ENCODE data around the gene RPL36.
"Not testable (repeated sequence)": the region's sequence is repeated elsewhere in the genome, so short reads cannot be mapped to it uniquely, and the experiment has no call there.

The RPL36 gene

GRCh38 chr19:5718037-5718578 lies 28.0 kb downstream of the RPL36 start:
- H3K4me3 ChIP-seq (ENCODE audit: low read length) = peak overlapping the region; percentile 96
- DNase-seq (ENCODE audit: low read depth) = peak; percentile 53
- TF ChIP-seq CTCF (IDR thresholded peaks at IDR 0.05; ENCODE audit: insufficient read depth, low read depth, low read length, missing control alignments) = no peak

- DNase-seq (ENCODE audit: low read depth) = peak; percentile 85
- no peak for TF ChIP-seq CTCF (IDR thresholded peaks at IDR 0.05; ENCODE audit: insufficient read depth, low read depth, low read length, missing control alignments)
- H3K4me3 ChIP-seq (ENCODE audit: low read length) = peak overlapping the region; percentile 96
These were observed 28.6 kb downstream of the RPL36 start for GRCh38 chr19:5718579-5719273.

- peak overlapping the region; percentile 96 for H3K4me3 ChIP-seq (ENCODE audit: low read length)
- DNase-seq (ENCODE audit: low read depth) = peak; percentile 72
- no peak for TF ChIP-seq CTCF (IDR thresholded peaks at IDR 0.05; ENCODE audit: insufficient read depth, low read depth, low read length, missing control alignments)
These were observed 29.3 kb downstream of the RPL36 start for GRCh38 chr19:5719274-5719960.

- peak; percentile 92 for TF ChIP-seq CTCF (IDR thresholded peaks at IDR 0.05; ENCODE audit: insufficient read depth, low read depth, low read length, missing control alignments)
- peak within 1 kb of the TSS; percentile 96 for H3K4me3 ChIP-seq (ENCODE audit: low read length)
- DNase-seq (ENCODE audit: low read depth) = peak; percentile 99
These were observed 30.1 kb downstream of the RPL36 start, which contains the start of the genes CATSPERD and LONP1 for GRCh38 chr19:5719961-5720790. TSS of gene CATSPERD (plus strand) at chr19:5720637. CDS start at chr19:5720738, 101 bp downstream. TSS of gene LONP1 (minus strand) at chr19:5720146. CDS start at chr19:5720132, 14 bp downstream.

- H3K4me3 ChIP-seq (ENCODE audit: low read length) = no peak overlapping the region
- no peak for TF ChIP-seq CTCF (IDR thresholded peaks at IDR 0.05; ENCODE audit: insufficient read depth, low read depth, low read length, missing control alignments)
- no peak for DNase-seq (ENCODE audit: low read depth)
These were observed 37.5 kb downstream of the RPL36 start for GRCh38 chr19:5727453-5728050.

- not testable (repeated sequence) for H3K4me3 ChIP-seq (ENCODE audit: low read length); DNase-seq (ENCODE audit: low read depth)
These were observed 43.1 kb downstream of the RPL36 start for GRCh38 chr19:5733172-5733571.

All from epithelial cell of esophagus (primary cell).